Calu3 (cell line): ENCODE measurements around the gene SFMBT2. TPM values are rescaled to one million over a fixed set of nuclear protein-coding genes. Genes with fewer than 3 reads are reported as not detected.

ENCODE experiments used
- BruUV-seq: library from RNA; stranded (reverse); fragments of 400-500 nt; replicated peaks from 2 replicates; lab custom pipeline; 2021; lab: Mats Ljungman, UMichigan
- CTCF ChIA-PET: fragments of 300-600 bp; sonication (Branson Sonifier 250); formaldehyde crosslinking; loops from one replicate; lab custom pipeline; 2022; ENCODE audit warnings: antibody characterized with exemption; lab: Charles Lee
- DNase-seq: peaks from one replicate; pipeline ENCODE4 v3.0.0; 2022
- H3K27ac Mint-ChIP-seq: one replicate; pipeline ENCODE4 v1.8.0; 2022; ENCODE audit warnings: mixed read lengths; ENCODE audit not compliant: unreplicated experiment
- H3K27me3 Mint-ChIP-seq: one replicate; pipeline ENCODE4 v1.8.0; 2022; ENCODE audit warnings: mixed read lengths; ENCODE audit not compliant: unreplicated experiment
- H3K36me3 Mint-ChIP-seq: one replicate; pipeline ENCODE4 v1.8.0; 2022; ENCODE audit warnings: mild to moderate bottlenecking, moderate library complexity, mixed read lengths; ENCODE audit not compliant: insufficient read depth, unreplicated experiment
- H3K4me1 Mint-ChIP-seq: one replicate; pipeline ENCODE4 v1.8.0; 2022; ENCODE audit warnings: mild to moderate bottlenecking, low read depth, mixed read lengths; ENCODE audit not compliant: unreplicated experiment
- H3K4me3 Mint-ChIP-seq: one replicate; pipeline ENCODE4 v1.8.0; 2022; ENCODE audit warnings: mild to moderate bottlenecking, low read depth, moderate library complexity, mixed read lengths; ENCODE audit not compliant: unreplicated experiment
- H3K9me3 Mint-ChIP-seq: one replicate; pipeline ENCODE4 v1.8.0; 2022; ENCODE audit warnings: low read depth, mixed read lengths; ENCODE audit not compliant: unreplicated experiment
- intact Hi-C: fragments of 100-400 bp; cut with micrococcal nuclease; formaldehyde crosslinking; loops from one replicate; pipeline ENCODE4 v1.10.0; 2022; ENCODE audit not compliant: unreplicated experiment
- total RNA-seq: library from RNA; stranded (reverse); gene quantifications from 2 replicates; pipeline ENCODE4 v1.2.3, GENCODE V29; 2022
- TF ChIP-seq, protein P1 (sequence below): fragments of 200-600 bp; IDR thresholded peaks from one replicate; pipeline ENCODE4 v1.8.0; 2022; ENCODE audit warnings: antibody characterized with exemption; ENCODE audit not compliant: unreplicated experiment

Gene SFMBT2
- total RNA-seq, 1 experiment from 2014 or later = 0.64 TPM

GRCh38 chr10:7274293-7274692 is 136.5 kb downstream of the SFMBT2 start:
- no TSS peak for BruUV-seq
- Mint-ChIP-seq H3K4me3 (no peak overlapping the region), H3K27me3 (peaks cover 20% of the 10 kb centered on the region), H3K4me1 (no peaks in the 10 kb centered on the region), H3K36me3 (no peaks in the 10 kb centered on the region), H3K27ac (no peak overlapping the region), H3K9me3 (no peaks in the 10 kb centered on the region)
- CTCF ChIA-PET = interaction anchor here (0.7 kb wide), 1 partner anchor 30 kb away, joined by 4 read pairs; no protein-coding TSS in a partner anchor
- TF ChIP-seq, protein P1, sequence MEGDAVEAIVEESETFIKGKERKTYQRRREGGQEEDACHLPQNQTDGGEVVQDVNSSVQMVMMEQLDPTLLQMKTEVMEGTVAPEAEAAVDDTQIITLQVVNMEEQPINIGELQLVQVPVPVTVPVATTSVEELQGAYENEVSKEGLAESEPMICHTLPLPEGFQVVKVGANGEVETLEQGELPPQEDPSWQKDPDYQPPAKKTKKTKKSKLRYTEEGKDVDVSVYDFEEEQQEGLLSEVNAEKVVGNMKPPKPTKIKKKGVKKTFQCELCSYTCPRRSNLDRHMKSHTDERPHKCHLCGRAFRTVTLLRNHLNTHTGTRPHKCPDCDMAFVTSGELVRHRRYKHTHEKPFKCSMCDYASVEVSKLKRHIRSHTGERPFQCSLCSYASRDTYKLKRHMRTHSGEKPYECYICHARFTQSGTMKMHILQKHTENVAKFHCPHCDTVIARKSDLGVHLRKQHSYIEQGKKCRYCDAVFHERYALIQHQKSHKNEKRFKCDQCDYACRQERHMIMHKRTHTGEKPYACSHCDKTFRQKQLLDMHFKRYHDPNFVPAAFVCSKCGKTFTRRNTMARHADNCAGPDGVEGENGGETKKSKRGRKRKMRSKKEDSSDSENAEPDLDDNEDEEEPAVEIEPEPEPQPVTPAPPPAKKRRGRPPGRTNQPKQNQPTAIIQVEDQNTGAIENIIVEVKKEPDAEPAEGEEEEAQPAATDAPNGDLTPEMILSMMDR = no peak
- intact Hi-C loops = no loop called here
- no peak for DNase-seq

- no peaks in the 10 kb centered on the region for H3K36me3 Mint-ChIP-seq
- intact Hi-C loops = no loop called here
- H3K4me1 Mint-ChIP-seq = no peaks in the 10 kb centered on the region
- no TSS peak for BruUV-seq
- DNase-seq = no peak
- no peaks in the 10 kb centered on the region for H3K9me3 Mint-ChIP-seq
- CTCF ChIA-PET = no interaction called here
- no peak overlapping the region for H3K4me3 Mint-ChIP-seq
- peaks cover 13% of the 10 kb centered on the region for H3K27me3 Mint-ChIP-seq
- H3K27ac Mint-ChIP-seq = no peak overlapping the region
- TF ChIP-seq, protein P1 = no peak
These were observed 138.8 kb downstream of the SFMBT2 start for GRCh38 chr10:7272008-7272407.

GRCh38 chr10:7269988-7270387 is 140.8 kb downstream of the SFMBT2 start:
- no peak for DNase-seq
- Mint-ChIP-seq H3K4me1 (peaks cover 1% of the 10 kb centered on the region), H3K27ac (no peak overlapping the region), H3K9me3 (no peaks in the 10 kb centered on the region), H3K27me3 (peaks cover 13% of the 10 kb centered on the region), H3K36me3 (no peaks in the 10 kb centered on the region), H3K4me3 (no peak overlapping the region)
- CTCF ChIA-PET = no interaction called here
- intact Hi-C loops = no loop called here
- TF ChIP-seq, protein P1 = no peak
- no TSS peak for BruUV-seq

GRCh38 chr10:7267142-7267541 is 143.7 kb downstream of the SFMBT2 start:
- intact Hi-C loops = no loop called here
- H3K27ac Mint-ChIP-seq = no peak overlapping the region
- H3K27me3 Mint-ChIP-seq = peaks cover 12% of the 10 kb centered on the region

More at GRCh38 chr10:7267142-7267541, 143.7 kb downstream of the SFMBT2 start:
- H3K4me3 Mint-ChIP-seq = no peak overlapping the region
- H3K9me3 Mint-ChIP-seq = no peaks in the 10 kb centered on the region
- TF ChIP-seq, protein P1 = no peak
- no peak for DNase-seq
- peaks cover 15% of the 10 kb centered on the region for H3K4me1 Mint-ChIP-seq
- CTCF ChIA-PET = no interaction called here
- H3K36me3 Mint-ChIP-seq = no peaks in the 10 kb centered on the region
- BruUV-seq = no TSS peak
